HG02943 (cell line): ENCODE results near the gene OR52N5.

Experiments
- ATAC-seq: cut with Tn5 transposase; IDR thresholded peaks from one replicate; pipeline ENCODE4 v1.9.1; 2021; ENCODE audit warnings: mild to moderate bottlenecking, low read depth, moderate library complexity; ENCODE audit not compliant: unreplicated experiment

Gene OR52N5

GRCh38 chr11:5726351-5726750, 56.8 kb downstream of the OR52N5 start:
- ATAC-seq, result no peak
